Activated T-helper 2 cell treated with anti-CD3 and anti-CD28 coated beads, Interferon-gamma antibody, Interleukin-2, Interleukin-4, amounts not matched to agents 10 μg/mL and 5 μg/mL and 100 μg/mL, durations not matched to agents 14 hours and 24 hours and 36 hours (primary cell): Measurements from ENCODE around the gene TRIM56. TPM values are rescaled to one million over a fixed set of nuclear protein-coding genes. Genes with fewer than 3 reads are reported as not detected.
"Not testable (repeated sequence)": the region's sequence is repeated elsewhere in the genome, so short reads cannot be mapped to it uniquely, and the experiment has no call there.

Experiments
- DNase-seq: peaks from one replicate; pipeline ENCODE4 v3.0.0; 2021; ENCODE audit warnings: low spot score
- H3K27ac Mint-ChIP-seq: one replicate; pipeline ENCODE4 v1.8.0; 2021; ENCODE audit warnings: mixed read lengths
- H3K27me3 Mint-ChIP-seq: one replicate; pipeline ENCODE4 v1.8.0; 2021; ENCODE audit warnings: low read depth, mixed read lengths
- H3K36me3 Mint-ChIP-seq: one replicate; pipeline ENCODE4 v1.8.0; 2021; ENCODE audit warnings: low read depth, mixed read lengths
- H3K4me1 Mint-ChIP-seq: one replicate; pipeline ENCODE4 v1.8.0; 2021; ENCODE audit warnings: low read depth, mixed read lengths
- H3K4me3 Mint-ChIP-seq: one replicate; pipeline ENCODE4 v1.8.0; 2021; ENCODE audit warnings: low read depth, mild to moderate bottlenecking, moderate library complexity, mixed read lengths
- H3K9me3 Mint-ChIP-seq: one replicate; pipeline ENCODE4 v1.8.0; 2021; ENCODE audit warnings: mixed read lengths
- intact Hi-C: fragments of 100-400 bp; cut with micrococcal nuclease; formaldehyde crosslinking; loops from one replicate; pipeline ENCODE4 v1.15.1; 2023
- total RNA-seq: library from RNA; stranded (reverse); gene quantifications from 2 replicates; pipeline ENCODE4 v1.2.3, GENCODE V29; 2022

The TRIM56 gene
- total RNA-seq, 1 donor from 2014 or later = 43.8 TPM

- DNase-seq = no peak
- Mint-ChIP-seq H3K4me1 (peaks cover 13% of the 10 kb centered on the region), H3K27ac (no peak overlapping the region), H3K36me3 (peaks cover 16% of the 10 kb centered on the region), H3K9me3 (no peaks in the 10 kb centered on the region), H3K4me3 (no peak overlapping the region), H3K27me3 (peaks cover 5% of the 10 kb centered on the region)
- intact Hi-C loops = no loop called here
Measured at GRCh38 chr7:101096331-101096956, 11.2 kb downstream of the TRIM56 start.

- H3K27ac Mint-ChIP-seq = no peak overlapping the region
Measured at GRCh38 chr7:101096957-101097347, 11.7 kb downstream of the TRIM56 start.

DNA sequence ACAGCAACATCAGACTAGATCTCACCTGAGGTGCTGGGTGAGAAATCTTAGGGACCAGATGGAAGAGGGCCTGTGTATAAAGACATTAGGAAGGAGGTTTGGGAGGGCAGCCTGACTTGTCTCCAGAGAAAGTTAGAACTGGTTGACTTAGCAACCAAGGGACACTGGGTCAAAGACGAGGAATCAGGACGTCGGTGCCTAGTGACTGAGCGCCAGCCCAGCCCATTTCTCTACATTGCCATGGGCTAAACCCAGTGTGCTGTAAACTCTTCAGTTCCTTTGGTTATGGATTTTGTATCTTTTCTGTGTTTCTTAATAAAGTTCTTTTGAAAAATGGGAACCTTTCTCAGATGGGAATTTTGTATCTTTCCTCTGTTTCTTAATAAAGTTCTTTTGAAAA lies 12.3 kb downstream of the TRIM56 start:
- no peak overlapping the region for H3K4me3 Mint-ChIP-seq
- intact Hi-C loops = no loop called here
- no peak overlapping the region for H3K27ac Mint-ChIP-seq
- peaks cover 16% of the 10 kb centered on the region for H3K36me3 Mint-ChIP-seq
- peaks cover 6% of the 10 kb centered on the region for H3K27me3 Mint-ChIP-seq
- no peaks in the 10 kb centered on the region for H3K9me3 Mint-ChIP-seq
- peaks cover 13% of the 10 kb centered on the region for H3K4me1 Mint-ChIP-seq
- no peak for DNase-seq

More at GRCh38 chr7:101096957-101097347, 11.7 kb downstream of the TRIM56 start:
- H3K27me3 Mint-ChIP-seq = peaks cover 6% of the 10 kb centered on the region
- no peak for DNase-seq
- peaks cover 13% of the 10 kb centered on the region for H3K4me1 Mint-ChIP-seq
- H3K4me3 Mint-ChIP-seq = no peak overlapping the region
- H3K9me3 Mint-ChIP-seq = no peaks in the 10 kb centered on the region
- peaks cover 16% of the 10 kb centered on the region for H3K36me3 Mint-ChIP-seq
- intact Hi-C loops = no loop called here

DNA sequence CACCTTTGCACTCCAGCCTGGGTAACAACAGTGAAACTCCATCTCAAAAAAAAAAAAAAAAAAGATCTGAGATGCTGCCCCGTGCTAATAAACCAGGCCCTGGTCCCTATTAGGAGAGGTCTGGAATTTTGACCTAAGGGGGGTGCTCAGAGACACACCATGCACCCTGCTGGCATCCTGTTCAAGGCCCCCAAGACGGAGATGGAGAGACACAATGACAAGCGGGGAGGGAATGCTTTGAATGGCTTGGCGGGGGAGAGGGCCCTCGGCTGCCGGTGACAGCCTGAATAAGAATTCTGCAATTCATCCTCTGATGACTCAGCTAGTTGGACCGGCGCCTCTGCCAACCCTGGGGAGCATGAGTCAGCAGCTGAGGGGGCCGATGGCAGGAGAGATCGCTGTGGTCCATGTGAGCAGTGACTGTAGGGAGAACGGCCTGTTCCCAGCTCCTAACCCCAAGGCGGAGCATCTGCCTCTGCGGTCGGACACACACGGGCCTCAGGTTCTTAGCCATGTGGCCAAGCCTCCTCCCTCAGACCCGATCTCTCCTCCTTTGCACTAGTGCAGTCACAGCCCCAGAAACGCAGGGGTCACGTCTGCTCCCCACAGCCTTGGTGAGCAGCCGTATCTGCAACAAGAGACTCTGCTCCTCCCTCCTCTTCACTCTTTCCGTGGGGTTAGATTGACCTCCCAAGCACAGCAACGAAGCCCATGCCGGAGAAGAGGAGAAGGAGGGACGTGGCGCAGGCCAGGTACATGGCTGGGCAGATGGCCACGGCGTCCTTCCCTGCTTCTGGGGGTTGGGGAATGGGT lies 14.9 kb downstream of the TRIM56 start:
- peaks cover 8% of the 10 kb centered on the region for H3K4me1 Mint-ChIP-seq
- intact Hi-C loops = no loop called here
- peaks cover 11% of the 10 kb centered on the region for H3K27me3 Mint-ChIP-seq
- peaks cover under 1% of the 10 kb centered on the region for H3K36me3 Mint-ChIP-seq
- DNase-seq = no peak
- H3K27ac Mint-ChIP-seq = peak overlapping the region; percentile 54
- H3K4me3 Mint-ChIP-seq = no peak overlapping the region
- no peaks in the 10 kb centered on the region for H3K9me3 Mint-ChIP-seq

DNA sequence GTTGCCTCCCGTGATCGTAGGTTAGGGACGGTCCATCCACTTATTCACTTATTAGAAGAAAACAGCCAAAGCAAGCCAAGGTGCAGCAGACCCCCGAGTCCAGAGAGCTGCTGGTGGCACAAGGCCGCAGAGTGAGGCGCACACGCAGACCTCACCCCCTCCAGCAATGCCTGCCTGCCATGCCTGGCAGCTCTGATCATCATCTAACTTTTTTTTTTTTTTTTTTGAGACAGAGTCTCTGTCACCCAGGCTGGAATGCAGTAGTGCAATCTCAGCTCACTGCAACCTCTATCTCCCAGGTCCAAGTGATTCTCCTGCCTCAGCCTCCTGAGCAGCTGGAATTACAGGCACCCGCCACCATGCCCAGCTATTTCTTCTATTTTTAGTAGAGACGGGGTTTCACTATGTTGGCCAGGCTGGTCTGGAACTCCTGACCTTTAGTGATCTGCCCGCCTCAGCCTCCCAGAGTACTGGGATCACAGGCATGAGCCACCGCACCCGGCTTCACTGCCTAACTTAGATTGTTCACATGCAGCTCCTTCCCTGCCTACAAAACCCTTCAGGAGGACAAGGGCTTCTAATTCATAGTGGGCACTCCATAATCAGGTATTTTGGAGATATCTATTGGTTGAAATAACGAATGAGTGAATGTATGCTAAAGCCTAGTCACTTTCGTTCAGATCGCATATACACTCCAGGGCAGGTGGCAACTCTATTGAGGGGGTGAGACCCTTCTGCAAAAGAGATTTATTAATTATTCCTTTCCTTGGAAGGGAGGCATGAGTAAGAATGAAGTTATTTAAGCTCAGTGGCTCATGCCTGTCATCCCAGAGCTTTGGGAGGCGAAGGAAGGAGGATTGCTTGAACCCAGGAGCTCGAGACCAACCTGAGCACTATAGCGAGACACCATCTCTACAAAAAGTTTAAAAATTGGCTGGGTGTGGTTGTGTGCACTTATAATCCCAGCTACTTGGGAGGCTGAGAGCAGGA lies 15.9 kb downstream of the TRIM56 start:
- H3K9me3 Mint-ChIP-seq = no peaks in the 10 kb centered on the region
- no peak overlapping the region for H3K4me3 Mint-ChIP-seq
- no peak for DNase-seq
- no peak overlapping the region for H3K27ac Mint-ChIP-seq
- intact Hi-C loops = no loop called here
- peaks cover 8% of the 10 kb centered on the region for H3K4me1 Mint-ChIP-seq
- peaks cover 11% of the 10 kb centered on the region for H3K27me3 Mint-ChIP-seq
- no peaks in the 10 kb centered on the region for H3K36me3 Mint-ChIP-seq

DNA sequence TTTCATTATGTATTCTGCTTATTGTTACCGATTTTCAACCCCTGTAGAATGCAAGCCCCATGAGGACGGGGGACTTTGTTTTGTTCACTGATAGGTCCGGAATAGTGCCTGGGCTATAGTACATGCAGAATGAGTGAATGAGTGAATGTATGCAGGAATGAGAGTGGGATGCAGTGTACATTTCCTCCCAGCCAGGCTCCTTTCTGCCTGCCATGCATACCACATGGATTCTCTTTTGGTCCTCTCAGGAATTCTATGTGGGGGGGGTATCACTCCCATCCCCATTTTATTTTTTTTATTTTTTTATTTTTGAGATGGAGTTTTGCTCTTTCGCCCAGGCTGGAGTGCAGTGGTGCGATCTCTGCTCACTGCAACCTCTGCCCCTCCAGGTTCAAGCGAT lies 16.7 kb downstream of the TRIM56 start:
- H3K4me1 Mint-ChIP-seq = peaks cover 8% of the 10 kb centered on the region
- H3K27me3 Mint-ChIP-seq = peaks cover 11% of the 10 kb centered on the region
- no peak for DNase-seq
- intact Hi-C loops = no loop called here
- no peak overlapping the region for H3K27ac Mint-ChIP-seq
- H3K4me3 Mint-ChIP-seq = no peak overlapping the region
- H3K9me3 Mint-ChIP-seq = no peaks in the 10 kb centered on the region
- no peaks in the 10 kb centered on the region for H3K36me3 Mint-ChIP-seq

DNA sequence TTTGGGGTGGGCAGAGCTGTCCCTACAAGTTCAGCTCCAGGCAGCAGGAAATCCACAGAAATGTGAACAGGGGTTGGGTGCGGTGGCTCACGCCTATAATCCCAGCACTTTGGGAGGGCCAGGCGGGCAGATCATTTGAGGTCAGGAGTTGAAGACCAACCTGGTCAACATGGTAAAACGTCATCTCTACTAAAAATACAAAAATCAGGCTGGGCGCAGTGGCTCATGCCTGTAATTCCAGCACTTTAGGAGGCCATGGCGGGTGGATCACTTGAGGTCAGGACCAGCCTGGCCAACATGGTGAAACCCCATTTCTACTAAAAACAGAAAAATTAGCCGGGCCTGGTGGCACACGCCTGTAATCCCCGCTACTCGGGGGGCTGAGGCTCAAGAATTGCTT lies 18.4 kb downstream of the TRIM56 start:
- H3K27ac Mint-ChIP-seq, H3K9me3 Mint-ChIP-seq, H3K4me3 Mint-ChIP-seq, H3K4me1 Mint-ChIP-seq, H3K36me3 Mint-ChIP-seq, DNase-seq, intact Hi-C loops: not testable (repeated sequence)
- peaks cover 11% of the 10 kb centered on the region for H3K27me3 Mint-ChIP-seq

DNA sequence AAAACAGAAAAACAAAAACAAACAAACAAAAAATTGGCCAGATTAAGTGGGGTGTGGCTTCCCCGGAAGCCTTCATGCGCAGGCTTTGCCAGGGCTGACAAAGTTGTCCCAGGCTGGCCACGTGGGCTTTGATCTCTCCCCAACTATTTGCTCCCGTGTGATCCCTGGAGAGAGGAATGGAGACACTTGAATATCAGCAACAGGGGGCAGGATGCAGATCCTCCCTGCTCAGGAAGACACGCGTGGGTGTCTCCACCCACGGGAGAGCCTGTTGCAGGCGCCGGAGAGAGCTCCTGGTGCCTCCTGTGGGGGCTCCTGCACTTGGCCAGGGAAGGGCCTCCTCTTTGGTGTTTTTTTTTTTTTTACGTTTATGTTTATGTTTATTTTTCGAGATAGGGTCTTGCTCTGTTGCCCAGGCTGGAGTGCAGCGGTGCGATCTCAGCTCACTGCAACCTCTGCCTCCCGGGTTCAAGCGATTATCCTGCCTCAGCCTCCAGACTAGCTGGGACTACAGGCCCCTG lies 19.0 kb downstream of the TRIM56 start:
- no peak overlapping the region for H3K27ac Mint-ChIP-seq
- peaks cover 8% of the 10 kb centered on the region for H3K4me1 Mint-ChIP-seq
- no peaks in the 10 kb centered on the region for H3K9me3 Mint-ChIP-seq
- peaks cover 11% of the 10 kb centered on the region for H3K27me3 Mint-ChIP-seq
- H3K36me3 Mint-ChIP-seq = no peaks in the 10 kb centered on the region
- no peak overlapping the region for H3K4me3 Mint-ChIP-seq
- intact Hi-C loops = no loop called here
- no peak for DNase-seq

GRCh38 chr7:101104799-101105198 lies 19.5 kb downstream of the TRIM56 start:
- intact Hi-C loops = no loop called here
- DNase-seq = no peak
- no peak overlapping the region for H3K4me3 Mint-ChIP-seq
- H3K27ac Mint-ChIP-seq = no peak overlapping the region
- H3K27me3 Mint-ChIP-seq = peaks cover 11% of the 10 kb centered on the region
- no peaks in the 10 kb centered on the region for H3K36me3 Mint-ChIP-seq
- no peaks in the 10 kb centered on the region for H3K9me3 Mint-ChIP-seq
- H3K4me1 Mint-ChIP-seq = peaks cover 8% of the 10 kb centered on the region

DNA sequence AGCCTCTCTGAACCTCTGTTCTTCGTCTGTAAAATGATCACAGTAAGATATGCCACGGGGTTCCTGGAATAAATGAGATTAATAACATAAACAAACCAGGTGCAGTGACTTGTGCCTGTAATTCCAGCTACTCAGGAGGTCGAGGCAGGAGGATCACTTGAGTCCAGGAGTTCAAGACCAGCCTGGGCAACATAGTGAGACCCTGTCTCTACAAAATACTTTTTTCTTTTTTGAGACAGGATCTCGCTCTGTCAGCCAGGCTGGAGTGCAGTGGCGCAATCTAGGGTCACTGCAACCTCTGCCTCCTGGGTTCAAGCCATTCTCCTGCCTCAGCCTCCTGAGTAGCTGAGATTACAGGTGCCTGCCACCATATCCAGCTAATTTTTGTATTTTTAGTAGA lies 20.0 kb downstream of the TRIM56 start:
- H3K27ac Mint-ChIP-seq, intact Hi-C loops, H3K36me3 Mint-ChIP-seq, H3K4me1 Mint-ChIP-seq, H3K4me3 Mint-ChIP-seq, DNase-seq, H3K9me3 Mint-ChIP-seq: not testable (repeated sequence)
- peaks cover 11% of the 10 kb centered on the region for H3K27me3 Mint-ChIP-seq

DNA sequence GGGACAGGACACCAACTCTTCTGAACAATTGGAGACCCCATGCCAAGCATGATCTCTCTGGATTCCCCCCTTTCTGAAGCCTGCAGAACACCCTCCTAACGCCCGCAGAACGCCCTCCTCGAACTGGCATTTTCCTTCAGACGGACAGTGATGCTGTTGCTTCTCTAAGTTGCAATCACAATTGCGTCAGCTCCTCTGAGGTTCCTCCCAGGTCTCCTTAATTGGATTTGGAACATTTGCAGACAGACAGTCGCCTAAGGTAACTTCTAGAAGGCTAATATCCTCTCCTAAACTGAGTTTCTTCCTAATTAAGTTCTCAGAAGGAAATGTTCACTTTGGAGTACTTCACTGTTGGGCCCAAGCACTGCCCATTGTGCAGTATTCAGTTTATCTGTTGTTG lies 21.1 kb downstream of the TRIM56 start:
- Mint-ChIP-seq H3K9me3 (no peaks in the 10 kb centered on the region), H3K27me3 (peaks cover 6% of the 10 kb centered on the region), H3K27ac (no peak overlapping the region), H3K4me1 (no peaks in the 10 kb centered on the region), H3K36me3 (no peaks in the 10 kb centered on the region), H3K4me3 (no peak overlapping the region)
- DNase-seq = no peak
- intact Hi-C loops = no loop called here

GRCh38 chr7:101108330-101108857 lies 23.1 kb downstream of the TRIM56 start:
- no peak for DNase-seq
- H3K27me3 Mint-ChIP-seq = peaks cover 5% of the 10 kb centered on the region
- no peak overlapping the region for H3K4me3 Mint-ChIP-seq
- no peak overlapping the region for H3K27ac Mint-ChIP-seq
- H3K4me1 Mint-ChIP-seq = no peaks in the 10 kb centered on the region
- H3K9me3 Mint-ChIP-seq = no peaks in the 10 kb centered on the region
- intact Hi-C loops = no loop called here
- no peaks in the 10 kb centered on the region for H3K36me3 Mint-ChIP-seq
